GM19467 (cell line): ENCODE data around the gene FTH1.
"Not testable (repeated sequence)": the region's sequence is repeated elsewhere in the genome, so short reads cannot be mapped to it uniquely, and the experiment has no call there.

Experiments used
- ATAC-seq: cut with Tn5 transposase; IDR thresholded peaks from one replicate; pipeline ENCODE4 v1.9.1; 2021; ENCODE audit warnings: mild to moderate bottlenecking, moderate library complexity; ENCODE audit not compliant: unreplicated experiment

Gene FTH1

GRCh38 chr11:61964058-61964665, 3.3 kb downstream of the FTH1 start:
- no peak for ATAC-seq

DNA sequence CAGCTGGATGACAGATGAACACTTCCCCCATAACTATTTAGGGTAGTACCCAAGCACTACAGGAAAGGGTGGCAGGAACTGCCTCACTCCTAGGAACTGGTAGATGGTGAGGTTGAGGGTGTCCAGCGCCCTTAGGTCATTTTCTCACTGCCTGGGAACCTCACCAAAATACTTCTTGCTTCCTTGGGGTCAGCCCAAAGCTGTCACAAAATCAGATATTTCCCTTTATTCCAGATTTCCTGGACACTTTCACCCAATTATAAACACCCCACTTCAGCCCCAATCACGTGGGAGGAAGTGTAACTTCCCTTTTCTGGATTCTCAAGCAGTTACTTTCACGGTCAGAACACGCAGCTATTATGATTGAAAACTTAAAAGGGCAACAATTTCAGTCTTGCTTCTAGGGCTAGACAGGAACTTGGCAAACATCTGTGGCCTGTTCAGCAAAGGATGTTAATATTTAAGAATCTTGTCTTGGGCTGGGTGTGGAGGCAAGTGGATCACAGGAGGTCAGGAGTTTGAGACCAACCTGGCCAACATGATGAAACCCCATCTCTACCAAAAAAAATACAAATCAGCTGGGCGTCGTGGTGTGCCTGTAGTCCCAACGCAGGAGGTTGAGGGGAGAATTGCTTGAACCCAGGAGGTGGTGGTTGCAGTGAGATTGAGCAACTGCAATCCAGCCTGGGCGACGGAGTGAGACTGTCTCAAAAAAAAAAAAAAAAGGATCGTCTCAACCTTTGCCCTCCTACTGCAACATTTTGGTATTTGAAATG, 4.0 kb downstream of the FTH1 start:
- no peak for ATAC-seq

- ATAC-seq, result no peak
These were observed 4.5 kb downstream of the FTH1 start for GRCh38 chr11:61963016-61963281.

GRCh38 chr11:61962213-61963015, 5.0 kb downstream of the FTH1 start:
- ATAC-seq, result no peak

DNA sequence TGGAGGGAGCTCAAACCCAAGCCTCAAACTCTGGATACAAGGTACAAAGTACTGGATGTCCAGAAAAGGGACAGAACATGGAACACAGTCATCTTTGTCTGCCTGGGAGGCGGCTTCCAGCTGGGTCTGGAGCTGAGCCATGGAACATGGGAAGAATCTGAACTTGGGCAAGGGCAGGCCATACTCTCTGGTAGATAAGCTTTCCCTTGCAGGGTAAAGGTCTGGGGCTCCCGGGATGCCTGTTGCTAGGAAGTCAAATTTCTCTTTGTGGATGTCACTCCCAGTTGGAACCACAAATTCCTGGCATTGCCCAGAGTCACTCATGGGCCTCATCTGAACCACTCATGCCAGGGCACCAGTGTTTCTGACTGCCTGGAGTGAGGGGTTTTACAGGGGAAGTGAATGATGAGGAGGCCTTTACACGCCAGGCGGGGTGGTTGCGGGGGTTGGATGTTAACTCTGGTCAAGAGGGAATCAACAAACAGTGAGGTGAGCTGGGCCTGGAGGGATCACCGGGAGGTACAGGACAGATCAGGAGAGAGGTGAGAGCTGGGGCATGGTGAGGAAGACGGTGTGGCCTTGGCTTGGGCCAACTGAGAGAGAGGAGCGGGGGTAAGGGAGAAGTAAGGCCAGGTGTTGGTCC, 5.7 kb downstream of the FTH1 start:
- ATAC-seq, result no peak

DNA sequence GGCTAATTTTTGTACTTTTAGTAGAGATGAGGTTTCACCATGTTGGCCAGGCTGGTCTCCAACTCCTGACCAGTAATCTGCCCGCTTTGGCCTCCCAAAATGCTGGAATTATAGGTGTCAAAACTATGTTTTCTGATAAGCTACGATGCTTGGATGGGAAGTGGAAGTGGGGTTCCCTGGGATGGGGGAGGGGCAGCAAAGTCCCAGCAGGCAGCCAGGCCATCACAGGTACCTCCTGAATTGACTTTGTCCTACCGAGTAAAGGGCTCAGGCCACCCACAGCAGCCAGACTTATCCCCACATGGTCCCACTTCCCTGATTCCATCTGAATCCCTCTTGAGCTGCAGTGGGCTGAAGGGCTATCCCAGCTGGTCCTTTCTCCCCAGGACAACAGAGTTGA, 6.9 kb downstream of the FTH1 start:
- no peak for ATAC-seq

- no peak for ATAC-seq
These were observed 7.8 kb downstream of the FTH1 start for GRCh38 chr11:61959678-61960077.

- no peak for ATAC-seq
These were observed 8.3 kb downstream of the FTH1 start for GRCh38 chr11:61959114-61959513.

DNA sequence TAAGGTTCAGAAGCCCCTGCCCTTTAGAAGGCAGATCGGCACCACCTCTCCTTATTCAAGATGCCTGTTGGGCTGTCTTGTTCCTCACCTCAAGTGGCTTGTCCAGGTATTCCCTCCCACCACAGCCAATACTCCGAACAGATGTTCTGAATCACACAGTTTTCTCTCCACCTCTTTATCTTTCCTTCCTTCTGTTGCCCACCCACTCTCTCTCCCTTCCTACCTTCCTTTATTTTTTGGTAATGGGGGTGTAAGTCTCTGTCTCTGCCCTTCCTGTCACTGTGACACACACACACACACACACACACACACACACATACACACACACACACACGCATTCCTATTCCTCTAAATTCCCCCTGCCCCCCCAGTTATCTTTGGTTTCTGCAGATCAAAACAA, 8.8 kb downstream of the FTH1 start:
- ATAC-seq, result no peak

- ATAC-seq, result no peak
These were observed 10.2 kb downstream of the FTH1 start for GRCh38 chr11:61957021-61957770.

- ATAC-seq, result no peak
These were observed 11.0 kb downstream of the FTH1 start for GRCh38 chr11:61956191-61957020.

DNA sequence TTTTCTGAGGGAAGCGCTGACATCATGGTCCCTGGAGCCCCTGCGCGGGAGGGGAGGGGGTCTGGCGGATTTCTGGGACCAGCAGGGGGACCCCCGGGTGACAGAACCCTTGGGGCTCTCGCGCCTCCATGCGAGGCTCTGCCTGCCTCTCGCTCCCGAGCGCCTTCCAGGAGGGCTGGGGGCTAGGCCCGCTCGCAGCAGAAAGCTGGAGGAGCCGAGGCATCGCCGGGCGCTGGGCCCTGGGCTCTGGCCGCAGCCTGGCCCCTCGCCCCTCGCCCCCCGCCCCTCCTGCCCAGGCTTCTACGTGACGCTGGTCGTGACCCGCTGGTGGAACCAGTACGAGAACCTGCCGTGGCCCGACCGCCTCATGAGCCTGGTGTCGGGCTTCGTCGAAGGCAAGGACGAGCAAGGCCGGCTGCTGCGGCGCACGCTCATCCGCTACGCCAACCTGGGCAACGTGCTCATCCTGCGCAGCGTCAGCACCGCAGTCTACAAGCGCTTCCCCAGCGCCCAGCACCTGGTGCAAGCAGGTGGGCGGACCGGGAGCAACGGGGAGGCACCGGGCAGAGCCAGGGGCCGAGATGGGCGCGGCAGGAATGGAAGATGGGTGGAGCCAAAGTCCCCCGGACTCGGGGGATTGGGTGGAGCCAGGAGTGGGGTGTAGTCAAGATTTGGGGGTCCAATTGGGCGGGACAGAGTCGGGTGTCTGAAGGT, 11.9 kb downstream of the FTH1 start:
- ATAC-seq, result no peak

DNA sequence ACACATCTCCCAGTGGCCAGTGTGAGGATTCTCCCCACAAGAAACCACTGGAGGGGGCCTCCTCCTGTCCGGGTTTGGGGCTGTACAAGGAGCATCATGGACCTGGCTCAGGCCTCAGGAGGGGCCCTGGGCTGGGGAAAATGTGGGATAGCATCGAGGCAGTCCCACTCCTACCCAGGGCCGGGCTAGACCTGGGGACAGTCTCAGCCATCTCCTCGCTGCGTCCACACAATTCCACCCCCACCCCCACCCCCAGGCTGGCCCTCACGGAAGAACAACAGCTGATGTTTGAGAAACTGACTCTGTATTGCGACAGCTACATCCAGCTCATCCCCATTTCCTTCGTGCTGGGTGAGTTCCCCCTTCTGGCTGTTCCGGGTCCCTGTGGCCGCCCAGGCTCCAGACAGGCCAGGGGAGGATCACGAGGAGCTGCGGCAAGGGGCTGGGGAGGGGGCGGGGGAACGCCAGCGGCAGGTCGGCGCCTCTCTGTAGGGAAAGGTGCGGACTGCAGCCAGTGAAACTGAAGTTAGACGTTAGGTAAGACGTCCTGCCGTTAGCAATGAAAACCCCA, 12.5 kb downstream of the FTH1 start:
- no peak for ATAC-seq

GRCh38 chr11:61954106-61954850, 13.2 kb downstream of the FTH1 start:
- no peak for ATAC-seq

DNA sequence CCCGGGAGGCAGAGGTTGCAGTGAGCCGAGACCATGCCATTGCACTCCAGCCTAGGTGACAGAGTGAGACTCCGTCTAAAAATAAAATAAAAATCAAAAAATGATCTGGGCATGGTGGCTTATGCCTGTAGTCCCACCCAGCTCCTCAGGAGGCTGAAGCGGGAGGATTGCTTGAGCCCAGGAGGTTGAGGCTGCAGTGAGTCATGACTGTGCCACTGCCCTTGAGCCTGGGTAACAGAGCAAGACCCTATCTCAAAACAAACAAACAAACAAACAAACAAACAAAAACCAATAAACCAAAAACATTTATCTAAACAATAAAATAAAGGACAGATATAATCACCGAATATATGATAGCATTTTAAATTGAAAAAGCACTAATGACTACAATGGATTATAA, 13.8 kb downstream of the FTH1 start:
- not testable (repeated sequence) for ATAC-seq

- no peak for ATAC-seq
These were observed 14.6 kb downstream of the FTH1 start for GRCh38 chr11:61952882-61953281.

DNA sequence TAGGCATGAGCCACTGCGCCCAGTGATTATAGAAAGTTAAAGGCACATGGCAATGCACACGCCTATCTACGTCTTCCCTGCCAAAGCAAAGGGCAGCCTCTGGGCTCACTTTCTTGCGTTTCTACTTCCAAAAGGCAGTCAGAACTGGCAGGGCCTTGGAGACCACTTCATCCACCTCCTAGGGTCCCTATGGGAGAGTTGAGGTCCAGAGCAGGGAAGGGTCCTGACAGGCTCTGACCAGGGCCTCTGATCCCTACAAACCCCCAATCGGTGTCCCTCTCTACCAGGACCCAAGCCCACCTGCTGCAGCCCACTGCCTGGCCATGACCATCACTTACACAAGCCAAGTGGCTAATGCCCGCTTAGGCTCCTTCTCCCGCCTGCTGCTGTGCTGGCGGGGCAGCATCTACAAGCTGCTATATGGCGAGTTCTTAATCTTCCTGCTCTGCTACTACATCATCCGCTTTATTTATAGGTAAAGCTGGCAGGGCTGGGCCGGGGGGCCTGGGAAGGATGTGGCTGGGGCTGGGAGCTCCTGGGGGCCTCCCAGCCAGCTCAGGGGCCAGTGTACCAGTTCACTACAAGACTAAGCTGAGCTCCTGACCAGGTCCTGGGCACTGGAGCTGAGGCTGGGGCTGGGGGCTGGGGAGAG, 15.8 kb downstream of the FTH1 start:
- no peak for ATAC-seq

- ATAC-seq, result no peak
These were observed 17.3 kb downstream of the FTH1 start, which contains the start of gene BEST1 for GRCh38 chr11:61950035-61950547. TSS of gene BEST1 (plus strand) at chr11:61950351. CDS start at chr11:61951807, 1,456 bp downstream.
